Measurements from ENCODE around the gene FBXO7.

The FBXO7 gene

GRCh38 chr22:32518848-32519247 lies 44.2 kb downstream of the FBXO7 start:
- TF ChIP-seq TAF1 (IDR thresholded peaks at IDR 0.05; ENCODE audit: borderline replicate concordance, low read depth, low read length) (no peak), POLR2AphosphoS5 (IDR thresholded peaks at IDR 0.05; ENCODE audit: low read depth, low read length) (no peak), POLR2A (IDR thresholded peaks at IDR 0.05; ENCODE audit: low read depth, low read length) (no peak)
- FAIRE-seq, result peak; percentile 65
- DNase-seq (ENCODE audit: insufficient read length), result no peak

- TF ChIP-seq POLR2AphosphoS5 (IDR thresholded peaks at IDR 0.05; ENCODE audit: low read depth, low read length) (no peak), TAF1 (IDR thresholded peaks at IDR 0.05; ENCODE audit: borderline replicate concordance, low read depth, low read length) (no peak), POLR2A (IDR thresholded peaks at IDR 0.05; ENCODE audit: low read depth, low read length) (no peak)
- DNase-seq (ENCODE audit: insufficient read length), result no peak
- no peak for FAIRE-seq
Measured at GRCh38 chr22:32520612-32521011, 46.0 kb downstream of the FBXO7 start.

GRCh38 chr22:32522237-32522636 lies 47.6 kb downstream of the FBXO7 start:
- FAIRE-seq (no peak), DNase-seq (ENCODE audit: insufficient read length) (no peak)
- TF ChIP-seq POLR2AphosphoS5 (IDR thresholded peaks at IDR 0.05; ENCODE audit: low read depth, low read length) (no peak), TAF1 (IDR thresholded peaks at IDR 0.05; ENCODE audit: borderline replicate concordance, low read depth, low read length) (no peak), POLR2A (IDR thresholded peaks at IDR 0.05; ENCODE audit: low read depth, low read length) (no peak)

DNA sequence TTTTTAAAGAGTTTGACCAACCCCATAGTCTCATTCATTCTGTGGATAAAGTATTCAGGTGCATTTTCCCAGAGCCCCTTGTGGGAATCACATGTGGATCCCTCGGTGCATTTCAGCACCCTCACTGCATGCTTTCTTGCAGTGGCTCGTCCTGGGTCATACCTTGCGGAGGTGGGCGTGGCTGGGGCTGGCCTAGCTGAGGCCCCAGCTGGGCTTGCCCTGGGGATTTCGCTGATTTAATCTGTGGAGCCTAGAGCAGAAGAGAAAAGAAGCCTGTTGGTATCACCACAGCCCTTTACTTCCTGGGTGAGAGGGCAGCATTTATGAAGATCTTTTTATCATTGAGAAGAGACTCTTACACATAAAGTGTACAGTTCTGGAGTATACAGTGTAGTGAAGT lies 53.1 kb downstream of the FBXO7 start:
- FAIRE-seq, result no peak
- TF ChIP-seq TAF1 (IDR thresholded peaks at IDR 0.05; ENCODE audit: borderline replicate concordance, low read depth, low read length) (no peak), POLR2AphosphoS5 (IDR thresholded peaks at IDR 0.05; ENCODE audit: low read depth, low read length) (no peak), POLR2A (IDR thresholded peaks at IDR 0.05; ENCODE audit: low read depth, low read length) (no peak)
- DNase-seq (ENCODE audit: insufficient read length), result no peak

GRCh38 chr22:32528316-32528715 lies 53.7 kb downstream of the FBXO7 start:
- no peak for FAIRE-seq

GRCh38 chr22:32528984-32529982 lies 54.7 kb downstream of the FBXO7 start:
- FAIRE-seq (peak; percentile 82), DNase-seq (ENCODE audit: insufficient read length) (peak; percentile 72)
- TF ChIP-seq TAF1 (IDR thresholded peaks at IDR 0.05; ENCODE audit: borderline replicate concordance, low read depth, low read length), result no peak
- no peak for TF ChIP-seq POLR2A (IDR thresholded peaks at IDR 0.05; ENCODE audit: low read depth, low read length)
- TF ChIP-seq POLR2AphosphoS5 (IDR thresholded peaks at IDR 0.05; ENCODE audit: low read depth, low read length), result no peak

More at GRCh38 chr22:32528316-32528715, 53.7 kb downstream of the FBXO7 start:
- no peak for DNase-seq (ENCODE audit: insufficient read length)
- no peak for TF ChIP-seq POLR2A (IDR thresholded peaks at IDR 0.05; ENCODE audit: low read depth, low read length)
- TF ChIP-seq TAF1 (IDR thresholded peaks at IDR 0.05; ENCODE audit: borderline replicate concordance, low read depth, low read length), result no peak
- no peak for TF ChIP-seq POLR2AphosphoS5 (IDR thresholded peaks at IDR 0.05; ENCODE audit: low read depth, low read length)

- FAIRE-seq (no peak), DNase-seq (ENCODE audit: insufficient read length) (no peak)
- TF ChIP-seq TAF1 (IDR thresholded peaks at IDR 0.05; ENCODE audit: borderline replicate concordance, low read depth, low read length) (no peak), POLR2A (IDR thresholded peaks at IDR 0.05; ENCODE audit: low read depth, low read length) (no peak), POLR2AphosphoS5 (IDR thresholded peaks at IDR 0.05; ENCODE audit: low read depth, low read length) (no peak)
Measured at GRCh38 chr22:32531228-32531627, 56.6 kb downstream of the FBXO7 start.

DNA sequence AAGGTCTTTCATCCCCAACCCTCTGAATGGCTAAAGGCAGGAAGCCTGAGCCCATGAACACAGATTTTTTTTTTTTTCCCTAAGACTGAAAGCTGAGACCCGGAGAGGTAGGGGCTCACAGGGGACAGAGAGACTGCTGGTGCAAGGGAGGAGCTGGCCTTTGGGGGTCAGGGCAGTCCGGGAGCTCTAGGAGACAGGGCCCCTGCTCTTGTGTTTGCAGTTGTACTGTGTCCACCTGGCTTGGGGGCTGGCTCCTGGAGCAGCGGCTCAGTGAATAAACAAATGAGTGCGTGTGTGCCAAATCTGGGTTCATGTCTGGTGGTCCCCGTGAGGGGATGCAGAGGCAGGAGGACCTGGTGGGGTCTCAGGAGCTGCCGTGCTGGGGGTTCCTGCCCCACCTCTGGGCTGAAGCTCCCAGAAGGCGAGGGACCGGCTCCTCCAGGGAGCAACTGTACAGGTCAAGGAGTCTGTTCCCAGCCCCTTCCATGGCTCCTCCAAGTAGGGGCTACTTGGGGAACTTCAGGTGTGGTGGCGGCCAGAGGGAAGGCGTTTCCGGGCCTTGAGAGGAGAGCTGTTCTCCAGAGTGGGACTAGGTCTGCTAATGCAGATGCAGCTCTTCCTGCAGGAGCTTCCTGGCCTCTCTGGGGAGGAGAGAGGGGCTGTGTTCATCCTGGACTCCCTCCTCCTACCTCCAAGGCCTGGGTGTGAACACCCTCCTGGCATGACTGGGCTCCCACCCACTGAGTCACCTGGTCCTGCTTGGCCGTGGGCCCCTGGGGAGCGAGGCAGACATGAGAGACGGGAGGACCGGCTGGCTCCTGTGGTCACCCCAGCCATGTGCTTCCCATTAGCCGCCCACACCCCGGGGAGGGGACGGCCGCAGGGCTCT lies 57.6 kb downstream of the FBXO7 start:
- no peak for TF ChIP-seq TAF1 (IDR thresholded peaks at IDR 0.05; ENCODE audit: borderline replicate concordance, low read depth, low read length)
- TF ChIP-seq POLR2A (IDR thresholded peaks at IDR 0.05; ENCODE audit: low read depth, low read length), result no peak
- no peak for TF ChIP-seq POLR2AphosphoS5 (IDR thresholded peaks at IDR 0.05; ENCODE audit: low read depth, low read length)
- FAIRE-seq (no peak), DNase-seq (ENCODE audit: insufficient read length) (no peak)

- no peak for FAIRE-seq
- DNase-seq (ENCODE audit: insufficient read length), result no peak
- TF ChIP-seq POLR2AphosphoS5 (IDR thresholded peaks at IDR 0.05; ENCODE audit: low read depth, low read length) (no peak), TAF1 (IDR thresholded peaks at IDR 0.05; ENCODE audit: borderline replicate concordance, low read depth, low read length) (no peak), POLR2A (IDR thresholded peaks at IDR 0.05; ENCODE audit: low read depth, low read length) (no peak)
Measured at GRCh38 chr22:32532820-32533128, 58.2 kb downstream of the FBXO7 start.

- FAIRE-seq (no peak), DNase-seq (ENCODE audit: insufficient read length) (no peak)
- no peak for TF ChIP-seq TAF1 (IDR thresholded peaks at IDR 0.05; ENCODE audit: borderline replicate concordance, low read depth, low read length)
- TF ChIP-seq POLR2AphosphoS5 (IDR thresholded peaks at IDR 0.05; ENCODE audit: low read depth, low read length), result no peak
- TF ChIP-seq POLR2A (IDR thresholded peaks at IDR 0.05; ENCODE audit: low read depth, low read length), result no peak
Measured at GRCh38 chr22:32533265-32534111, 58.9 kb downstream of the FBXO7 start.
